HepG2 (cell line): ENCODE results near the gene UBXN2A. TPM values are rescaled to one million over a fixed set of nuclear protein-coding genes. Genes with fewer than 3 reads are reported as not detected.

Experiments used
- AGO1 ChIP-seq: fragments of 200-400 bp; formaldehyde crosslinking; IDR thresholded peaks from 2 replicates; pipeline ENCODE4 v1.6.1; 2017; ENCODE audit warnings: mild to moderate bottlenecking, low read depth, low read length, moderate library complexity; ENCODE audit not compliant: poor library complexity, severe bottlenecking
- CBFB ChIP-seq: sonication (generic); formaldehyde crosslinking; IDR thresholded peaks from 2 replicates; pipeline ENCODE4 v1.4.0; 2020; ENCODE audit warnings: missing genetic modification reagents
- CENPT ChIP-seq: sonication (generic); formaldehyde crosslinking; IDR thresholded peaks from 2 replicates; pipeline ENCODE4 v1.8.0; 2022; ENCODE audit warnings: low read depth, mild to moderate bottlenecking, moderate library complexity, missing genetic modification reagents
- GABPA ChIP-seq, 2 experiments: IDR thresholded peaks; 2 replicates each; pipeline ENCODE4 v1.6.1; 2011 to 2016; ENCODE audit warnings: low read depth in 2 of 2, low read length in 1 of 2, missing biosample characterization in 1 of 2, missing genetic modification characterization in 1 of 2
- HDAC1 ChIP-seq: sonication (generic); formaldehyde crosslinking; IDR thresholded peaks from 2 replicates; pipeline ENCODE4 v1.5.1; 2020; ENCODE audit warnings: mild to moderate bottlenecking, missing genetic modification reagents
- HDAC6 ChIP-seq: fragments of 200-600 bp; sonication (generic); IDR thresholded peaks from 2 replicates; pipeline ENCODE4 v1.7.0; 2017; ENCODE audit warnings: mild to moderate bottlenecking, antibody characterized with exemption, low read length, low read depth
- HNF4G ChIP-seq, 2 experiments: sonication (generic) in 1 of 2; formaldehyde crosslinking in 1 of 2; IDR thresholded peaks; 2 replicates each; pipeline versions ENCODE4 v1.4.0 to v1.6.1; 2011 to 2020; ENCODE audit warnings: borderline replicate concordance in 2 of 2, low read depth in 2 of 2, mild to moderate bottlenecking in 2 of 2, low read length in 1 of 2, missing genetic modification reagents in 1 of 2, moderate library complexity in 1 of 2
- KAT7 ChIP-seq: IDR thresholded peaks from 2 replicates; pipeline ENCODE4 v1.6.1; 2018; ENCODE audit warnings: borderline replicate concordance, missing compliant biosample characterization
- KDM3A ChIP-seq: IDR thresholded peaks from 2 replicates; pipeline ENCODE4 v1.6.1; 2018; ENCODE audit warnings: low read depth, missing compliant biosample characterization
- KMT2B ChIP-seq: IDR thresholded peaks from 2 replicates; pipeline ENCODE4 v1.6.1; 2016; ENCODE audit warnings: missing genetic modification reagents, missing compliant biosample characterization
- MBD4 ChIP-seq: IDR thresholded peaks from 2 replicates; pipeline ENCODE4 v1.6.1; 2012; ENCODE audit warnings: low read length, inconsistent platforms, borderline replicate concordance
- MLLT10 ChIP-seq: sonication (generic); formaldehyde crosslinking; IDR thresholded peaks from 2 replicates; pipeline ENCODE4 v1.4.0; 2020; ENCODE audit warnings: missing genetic modification reagents
- XRCC5 ChIP-seq: fragments of 200-400 bp; formaldehyde crosslinking; optimal IDR thresholded peaks from 2 replicates; pipeline ENCODE3; 2017; ENCODE audit warnings: mild to moderate bottlenecking, low read length
- ZBTB1 ChIP-seq: sonication (generic); formaldehyde crosslinking; IDR thresholded peaks from 2 replicates; pipeline ENCODE4 v1.4.0; 2020; ENCODE audit warnings: missing genetic modification reagents, borderline replicate concordance
- ZHX1 ChIP-seq: sonication (generic); formaldehyde crosslinking; IDR thresholded peaks from 2 replicates; pipeline ENCODE4 v1.8.1; 2022; ENCODE audit warnings: low read depth, mild to moderate bottlenecking, missing genetic modification reagents
- ZNF232 ChIP-seq: sonication (generic); formaldehyde crosslinking; IDR thresholded peaks from 2 replicates; pipeline ENCODE4 v1.4.0; 2020; ENCODE audit warnings: missing genetic modification reagents, borderline replicate concordance
- ZNF24 ChIP-seq: fragments of 450-650 bp; IDR thresholded peaks from 2 replicates; pipeline ENCODE4 v1.6.1; 2017; ENCODE audit warnings: antibody characterized with exemption, mild to moderate bottlenecking
- ZNF34 ChIP-seq: sonication (generic); formaldehyde crosslinking; IDR thresholded peaks from 2 replicates; pipeline ENCODE4 v1.4.0; 2020; ENCODE audit warnings: mild to moderate bottlenecking, missing genetic modification reagents, borderline replicate concordance
- ZNF563 ChIP-seq: sonication (generic); formaldehyde crosslinking; IDR thresholded peaks from 2 replicates; pipeline ENCODE4 v1.8.0; 2022; ENCODE audit warnings: mild to moderate bottlenecking, moderate library complexity, missing genetic modification reagents
- ZNF572 ChIP-seq: sonication (generic); formaldehyde crosslinking; IDR thresholded peaks from 2 replicates; pipeline ENCODE4 v1.5.1; 2020; ENCODE audit warnings: mild to moderate bottlenecking, missing genetic modification reagents
- ZNF577 ChIP-seq: sonication (generic); formaldehyde crosslinking; IDR thresholded peaks from 2 replicates; pipeline ENCODE4 v1.4.0; 2020; ENCODE audit warnings: mild to moderate bottlenecking, low read depth, missing genetic modification reagents, borderline replicate concordance
- ZNF614 ChIP-seq: IDR thresholded peaks from 2 replicates; pipeline ENCODE4 v1.6.1; 2018; ENCODE audit warnings: missing biosample characterization, missing genetic modification reagents, inconsistent platforms, borderline replicate concordance
- ZNF768 ChIP-seq: sonication (generic); formaldehyde crosslinking; IDR thresholded peaks from 2 replicates; pipeline ENCODE4 v1.4.0; 2020; ENCODE audit warnings: missing genetic modification reagents
- ZNF879 ChIP-seq: sonication (generic); formaldehyde crosslinking; IDR thresholded peaks from 2 replicates; pipeline ENCODE4 v1.8.1; 2023; ENCODE audit warnings: missing genetic modification reagents
- ZXDC ChIP-seq: sonication (generic); formaldehyde crosslinking; IDR thresholded peaks from 2 replicates; pipeline ENCODE4 v1.5.0; 2020; ENCODE audit warnings: mild to moderate bottlenecking, missing genetic modification reagents
- polyA plus RNA-seq, 8 experiments: library from polyadenylated mRNA; depleted of rRNA in 3 of 8; stranded (reverse) in 7 of 8; unstranded in 1 of 8; fragments of >200 nt; fragmentation: Illumina TruSeq in 4 of 8; extraction: Trizol in 4 of 8; gene quantifications; 2 replicates each; pipeline versions ENCODE4 v1.2.1 to v1.2.3, GENCODE V29; 2011 to 2016; ENCODE audit warnings: low read depth in 4 of 8, missing spikeins in 1 of 8, mixed read lengths in 1 of 8; ENCODE audit not compliant: insufficient read depth in 1 of 8
- total RNA-seq, 5 experiments: library from RNA; depleted of rRNA; stranded (reverse); fragments of >200 nt; fragmentation: Illumina TruSeq; extraction: Trizol; gene quantifications; 2 replicates each; pipeline ENCODE4 v1.2.3, GENCODE V29; 2016; ENCODE audit warnings: low read depth in 1 of 5

The UBXN2A gene
- total and polyA plus RNA-seq, 2 of the 13 experiments (the other 11 are each of a cell fraction or from before 2014, with no cell fraction given): 8.3 to 20.9 TPM

- 0 out of 2 replicates have a peak, but pooled peaks have one; percentile 65 for TF ChIP-seq ZNF572 (CRISPR knock-in tag)
- no peak for TF ChIP-seq HDAC6
- peak; percentile 89 for TF ChIP-seq KMT2B (CRISPR knock-in tag)
- TF ChIP-seq ZNF577: 0 out of 2 replicates have a peak, but pooled peaks have one; percentile 40
- TF ChIP-seq GABPA (IDR thresholded peaks at IDR 0.05; ENCODE audit: low read depth, low read length): no peak
- peak; percentile 61 for TF ChIP-seq GABPA (CRISPR knock-in tag; IDR thresholded peaks at IDR 0.05; ENCODE audit: low read depth)
- no peak for TF ChIP-seq ZNF34
- peak; percentile 12; the same call in 1 of the 2 replicates for TF ChIP-seq ZXDC
- peak; percentile 83; the same call in 1 of the 2 replicates for TF ChIP-seq ZNF232
- no peak for TF ChIP-seq ZNF879 (CRISPR knock-in tag)
- TF ChIP-seq MBD4: no peak
- peak; percentile 75 for TF ChIP-seq AGO1
- TF ChIP-seq ZNF768 (CRISPR knock-in tag): peak; percentile 69; the same call in 1 of the 2 replicates
- peak; percentile 96 for TF ChIP-seq CBFB
- peak; percentile 92 for TF ChIP-seq ZHX1 (CRISPR knock-in tag)
- TF ChIP-seq XRCC5: peak; percentile 99
- TF ChIP-seq ZBTB1 (CRISPR knock-in tag): peak; percentile 12; the same call in 1 of the 2 replicates
- TF ChIP-seq ZNF563: peak; percentile 82
- no peak for TF ChIP-seq HNF4G (IDR thresholded peaks at IDR 0.05; ENCODE audit: borderline replicate concordance, low read depth, low read length)
- peak; percentile 82 for TF ChIP-seq HNF4G (CRISPR knock-in tag; IDR thresholded peaks at IDR 0.05; ENCODE audit: borderline replicate concordance, low read depth)
- peak; percentile 72 for TF ChIP-seq ZNF24
- TF ChIP-seq HDAC1 (CRISPR knock-in tag): peak; percentile 62; the same call in 1 of the 2 replicates
- no peak for TF ChIP-seq MLLT10
- peak; percentile 56 for TF ChIP-seq ZNF614 (CRISPR knock-in tag)
- peak; percentile 96 for TF ChIP-seq CENPT
- TF ChIP-seq KDM3A (CRISPR knock-in tag): peak; percentile 91
- TF ChIP-seq KAT7 (CRISPR knock-in tag): peak; percentile 79
Measured at GRCh38 chr2:23926750-23927571, 13.3 kb upstream of the UBXN2A start, which contains the start of gene ATAD2B (continued).
